Dermis microvascular lymphatic vessel endothelial cell (primary cell): ENCODE results near the gene USP4. TPM values are rescaled to one million over a fixed set of nuclear protein-coding genes. Genes with fewer than 3 reads are reported as not detected.
"Not testable (repeated sequence)": the region's sequence is repeated elsewhere in the genome, so short reads cannot be mapped to it uniquely, and the experiment has no call there.

Source experiments
- DNase-seq, 2 donors: peaks; one replicate each; pipeline versions ENCODE4 v3.0.0 to v3.0.0-alpha.2; 2010; ENCODE audit warnings: low read depth in 2 of 2
- total RNA-seq: library from RNA; depleted of rRNA; stranded (reverse); fragments of >200 nt; gene quantifications from 2 replicates; pipeline ENCODE4 v1.2.1, GENCODE V29; 2014

USP4 gene
- total RNA-seq = 20.4 and 26.9 TPM in 2 replicates

GRCh38 chr3:49339941-49340800, at the start of gene USP4:
Gene USP4 (minus strand): TSS chr3:49340053. CDS start chr3:49340024, 29 bp downstream.
- DNase-seq = peak; percentile 80 to 94

DNA sequence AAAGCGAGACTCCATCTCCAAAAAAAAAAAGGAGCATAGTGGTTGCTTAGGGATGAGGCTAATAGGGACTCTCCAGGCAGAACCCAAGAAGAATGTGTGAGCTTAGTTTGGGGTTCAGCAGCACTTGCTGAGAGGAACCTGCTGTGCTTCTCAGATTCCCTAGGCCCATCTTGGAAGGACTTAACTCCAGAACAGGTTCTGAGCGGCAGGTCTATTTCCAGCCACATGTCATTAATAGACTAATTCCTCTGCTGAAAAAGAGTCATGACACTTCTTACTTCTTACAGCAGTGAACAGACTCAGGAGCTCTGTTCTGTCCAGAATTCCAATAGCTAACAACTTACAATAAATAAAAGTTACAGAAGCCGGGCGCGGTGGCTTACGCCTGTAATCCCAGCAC, 49.4 kb upstream of the USP4 start:
- no peak for DNase-seq

DNA sequence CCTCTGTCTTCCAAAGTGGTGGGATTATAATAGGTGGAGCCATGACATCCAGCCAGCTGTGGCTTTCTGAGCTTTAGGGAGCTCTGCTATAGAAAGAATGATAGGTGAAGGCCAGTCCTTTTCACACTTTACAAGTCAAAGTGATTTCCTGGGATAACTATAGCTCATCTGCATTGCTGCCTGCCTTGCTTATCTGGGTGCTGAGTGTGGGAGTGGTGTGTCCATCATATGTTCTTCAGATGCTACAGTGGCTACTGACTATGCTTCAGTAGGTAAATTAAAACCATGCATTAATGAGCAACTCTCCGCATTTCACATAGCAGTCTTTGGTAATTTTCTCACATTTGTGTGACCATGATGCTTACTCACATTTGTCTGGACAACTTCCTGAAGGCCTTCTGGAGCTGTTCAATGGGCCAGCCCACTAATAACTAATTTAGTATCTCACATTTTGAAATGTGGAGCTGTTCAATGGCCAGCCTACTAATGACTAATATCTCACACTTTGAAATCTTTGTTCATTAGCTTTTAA, 48.5 kb upstream of the USP4 start:
- DNase-seq = peak in 1 of 2 donors; percentile 25

DNA sequence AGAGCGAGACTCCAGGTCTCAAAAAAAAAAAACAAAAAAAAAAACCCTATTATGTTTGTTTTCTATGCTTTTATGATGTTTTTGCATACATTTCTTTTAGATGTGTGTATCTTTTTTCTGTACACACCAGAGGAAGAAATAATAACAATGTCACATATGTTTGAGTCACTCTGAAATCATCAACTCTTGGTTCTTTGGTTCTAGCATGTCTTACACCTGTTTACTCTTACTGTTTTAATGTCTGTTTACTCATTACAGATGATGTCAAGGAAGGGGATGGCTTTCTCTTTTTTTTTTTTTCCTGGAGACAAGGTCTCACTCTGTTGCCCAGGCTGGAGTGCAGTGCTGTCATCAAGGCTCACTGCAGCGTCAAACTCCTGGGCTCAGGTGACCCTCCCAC, 47.9 kb upstream of the USP4 start:
- no peak for DNase-seq

GRCh38 chr3:49386056-49386756, 46.4 kb upstream of the USP4 start:
- DNase-seq = no peak

GRCh38 chr3:49385617-49386016, 45.8 kb upstream of the USP4 start:
- no peak for DNase-seq

DNA sequence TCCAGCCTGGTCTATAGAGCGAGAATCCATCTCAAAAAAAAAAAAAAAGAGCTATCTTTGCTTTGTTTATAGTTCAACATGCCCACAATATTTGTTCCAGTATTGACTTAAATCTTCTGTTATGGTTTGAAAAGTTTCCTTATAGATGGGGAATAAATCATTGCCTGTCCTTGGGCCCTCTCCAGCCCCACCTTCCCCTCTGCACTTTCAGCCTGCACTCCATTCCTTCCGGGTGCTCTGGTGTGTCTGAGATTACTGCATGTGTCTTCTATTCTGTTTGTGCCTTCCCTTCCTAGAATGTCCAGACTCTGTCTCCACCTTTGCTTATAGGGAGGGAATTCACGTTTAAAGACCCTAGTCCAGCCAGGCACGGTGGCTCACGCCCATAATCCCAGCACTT, 43.5 kb upstream of the USP4 start:
- DNase-seq = no peak

GRCh38 chr3:49378249-49378895, 38.5 kb upstream of the USP4 start:
- DNase-seq = no peak

DNA sequence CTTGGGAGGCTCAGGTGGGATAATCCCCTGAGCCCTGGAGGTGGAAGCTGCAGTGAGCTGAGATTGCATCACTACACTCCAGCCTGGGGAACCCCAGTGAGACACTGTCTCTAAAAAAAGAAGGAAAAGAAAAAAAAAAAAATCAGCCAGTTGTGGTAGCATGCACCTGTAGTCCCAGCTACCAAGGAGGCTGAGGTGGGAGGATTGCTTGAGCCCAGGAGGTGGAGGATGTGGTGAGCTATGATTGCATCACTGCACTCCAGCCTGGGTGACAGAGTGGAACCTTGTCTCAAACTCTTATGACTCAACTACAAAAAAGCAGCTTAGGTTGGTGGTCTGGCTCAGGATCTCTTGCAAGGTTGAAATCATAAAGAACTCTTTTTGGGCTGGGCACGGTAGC, 37.6 kb upstream of the USP4 start:
- DNase-seq = no peak

- no peak for DNase-seq
Observed at GRCh38 chr3:49371946-49372345, 32.1 kb upstream of the USP4 start.

- no peak for DNase-seq
Observed at GRCh38 chr3:49370585-49371290, 30.9 kb upstream of the USP4 start.

DNA sequence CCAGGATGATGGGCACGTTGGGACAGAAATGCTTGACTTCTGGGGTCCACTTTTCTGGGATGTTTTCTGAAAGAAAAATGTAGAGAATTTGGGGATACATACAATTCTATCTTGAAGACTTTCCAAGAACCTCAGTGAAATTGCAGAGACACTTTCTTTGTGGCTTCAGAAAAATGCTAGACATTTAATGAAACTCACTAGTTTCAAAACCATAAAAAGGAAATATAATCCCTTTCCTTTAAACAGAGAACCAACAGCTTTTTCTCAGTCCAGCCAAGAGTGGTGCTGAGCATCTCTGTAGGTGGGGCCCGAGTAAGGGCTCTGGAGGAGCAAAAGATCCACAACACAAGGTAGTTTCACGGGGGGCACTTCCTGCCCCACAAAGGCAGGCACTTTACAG, 22.7 kb upstream of the USP4 start:
- no peak for DNase-seq

GRCh38 chr3:49359623-49360022, 19.8 kb upstream of the USP4 start:
- peak in 1 of 2 donors; percentile 53 for DNase-seq

GRCh38 chr3:49358884-49359225, 19.0 kb upstream of the USP4 start:
- DNase-seq = peak; percentile 81 to 87

- peak; percentile 90 to 97 for DNase-seq
Observed at GRCh38 chr3:49358217-49358883, 18.5 kb upstream of the USP4 start, which contains the start of gene GPX1. Gene GPX1 (minus strand): TSS chr3:49358353. CDS start chr3:49358278, 75 bp downstream.

- DNase-seq = peak; percentile 37 to 83
Observed at GRCh38 chr3:49357443-49358216, 17.8 kb upstream of the USP4 start.

GRCh38 chr3:49357095-49357442, 17.2 kb upstream of the USP4 start:
- not testable (repeated sequence) for DNase-seq

- no peak for DNase-seq
Observed at GRCh38 chr3:49352890-49353421, 13.1 kb upstream of the USP4 start.

DNA sequence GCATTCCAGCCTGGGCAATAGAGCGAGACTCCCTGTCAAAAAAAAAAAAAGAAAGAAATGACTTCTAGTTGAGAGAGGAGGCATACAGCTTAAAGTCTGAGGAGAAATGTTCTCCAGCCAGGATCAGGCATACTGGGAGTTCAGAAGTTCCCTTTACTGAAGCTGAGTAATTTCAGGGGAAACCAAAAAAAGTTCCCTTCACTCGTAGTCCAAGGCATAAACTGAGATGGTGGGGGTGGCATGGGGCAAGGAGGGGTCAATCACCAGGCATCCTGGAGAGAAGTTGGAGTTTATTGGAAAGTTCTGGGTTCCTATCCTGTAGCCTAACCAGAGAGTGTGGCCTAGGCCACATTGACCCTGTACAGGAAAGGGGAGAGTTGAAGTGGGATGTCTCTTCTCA, 12.4 kb upstream of the USP4 start:
- DNase-seq = peak in 1 of 2 donors; percentile 39

DNA sequence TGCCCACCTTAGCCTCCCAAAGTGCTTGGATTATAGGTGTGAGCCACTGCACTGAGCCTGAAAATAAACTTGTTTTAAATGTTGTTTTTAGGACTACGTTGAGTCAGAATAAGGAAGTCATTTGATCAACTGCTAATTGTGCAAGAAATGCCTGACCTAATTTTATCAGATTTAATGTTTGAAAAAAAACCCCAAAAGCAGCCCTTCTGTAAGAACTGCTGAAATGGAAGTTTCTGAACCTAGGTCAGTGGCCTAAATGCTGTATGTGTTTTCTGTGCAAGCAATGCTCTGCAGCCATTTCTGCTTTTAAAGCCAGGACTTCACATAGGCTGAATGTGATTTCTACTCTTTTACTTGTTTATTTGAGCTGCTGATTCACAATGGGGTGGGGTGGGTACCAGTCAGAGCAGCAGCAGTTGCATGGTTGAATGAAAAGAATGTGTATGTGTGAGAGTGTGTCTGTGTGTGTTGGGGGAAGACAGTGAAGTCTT, 11.7 kb upstream of the USP4 start:
- peak in 1 of 2 donors; percentile 62 for DNase-seq
